Superior temporal gyrus (tissue), 1 donor: Measurements from ENCODE around the gene TNRC6C.

Experiments used
- DNase-seq: peaks from one replicate; pipeline ENCODE4 v3.0.0-alpha.2; 2016; ENCODE audit errors: extremely low spot score

The TNRC6C gene

GRCh38 chr17:78125138-78125913 lies 166.8 kb downstream of the TNRC6C start:
- DNase-seq: no peak

GRCh38 chr17:78125976-78126894 lies 167.7 kb downstream of the TNRC6C start:
- no peak for DNase-seq

GRCh38 chr17:78126895-78127238 lies 168.4 kb downstream of the TNRC6C start:
- DNase-seq: no peak

- DNase-seq: peak; percentile 90
These were observed 168.9 kb downstream of the TNRC6C start for GRCh38 chr17:78127239-78127887.

GRCh38 chr17:78127888-78128550 lies 169.5 kb downstream of the TNRC6C start:
- no peak for DNase-seq

GRCh38 chr17:78128551-78129350 lies 170.2 kb downstream of the TNRC6C start, which contains the start of gene TMC6:
Gene TMC6, minus strand, starts transcription at chr17:78128755. Its CDS starts 1,923 bp downstream, at chr17:78126832.
- DNase-seq: peak; percentile 49

GRCh38 chr17:78129351-78130089 lies 171.0 kb downstream of the TNRC6C start:
- no peak for DNase-seq

GRCh38 chr17:78130090-78130436 lies 171.6 kb downstream of the TNRC6C start:
- DNase-seq: no peak

- peak; percentile 22 for DNase-seq
These were observed 172.1 kb downstream of the TNRC6C start, which contains the start of gene TMC8 for GRCh38 chr17:78130437-78131101. Gene TMC8, plus strand, starts transcription at chr17:78130771. Its CDS starts 818 bp downstream, at chr17:78131589.

- peak; percentile 33 for DNase-seq
These were observed 172.9 kb downstream of the TNRC6C start for GRCh38 chr17:78131172-78132083.

- no peak for DNase-seq
These were observed 173.7 kb downstream of the TNRC6C start for GRCh38 chr17:78132084-78132676.

GRCh38 chr17:78132767-78133178 lies 174.3 kb downstream of the TNRC6C start:
- no peak for DNase-seq

GRCh38 chr17:78133179-78133951 lies 174.9 kb downstream of the TNRC6C start:
- no peak for DNase-seq

- DNase-seq: peak; percentile 27
These were observed 175.7 kb downstream of the TNRC6C start for GRCh38 chr17:78133971-78134898.

GRCh38 chr17:78134899-78135385 lies 176.4 kb downstream of the TNRC6C start:
- no peak for DNase-seq
